Neural cell (in vitro differentiated cells): ENCODE data around the gene TICAM2. TPM values are rescaled to one million over a fixed set of nuclear protein-coding genes. Genes with fewer than 3 reads are reported as not detected.

Experiments used
- H2AFZ ChIP-seq: fragments of 200-600, 300-800 bp; sonication (generic), shearing (Covaris generic); 2 replicates; pipeline ENCODE4 v1.6.0; 2014; ENCODE audit warnings: low read depth, mild to moderate bottlenecking, antibody characterized with exemption, low read length, moderate library complexity
- H3F3A ChIP-seq: fragments of 200-600 bp; shearing (Covaris generic); 2 replicates; pipeline ENCODE4 v1.6.1; 2016; ENCODE audit warnings: mild to moderate bottlenecking, moderate library complexity, mixed read lengths, antibody characterized with exemption, low read length; ENCODE audit not compliant: insufficient read depth, poor library complexity, severe bottlenecking
- H3K27ac ChIP-seq: fragments of 200-600, 300-800 bp; sonication (generic), shearing (Covaris generic); 2 replicates; pipeline ENCODE4 v1.5.1; 2014; ENCODE audit warnings: mild to moderate bottlenecking, low read length, moderate library complexity
- H3K27me3 ChIP-seq: fragments of 300-800, 200-600 bp; sonication (generic), shearing (Covaris generic); 2 replicates; pipeline ENCODE4 v1.6.0; 2014; ENCODE audit warnings: mild to moderate bottlenecking, low read depth, low read length, moderate library complexity; ENCODE audit not compliant: insufficient read depth
- H3K36me3 ChIP-seq: fragments of 300-800, 200-600 bp; sonication (generic), shearing (Covaris generic); 2 replicates; pipeline ENCODE4 v1.5.1; 2014; ENCODE audit warnings: mild to moderate bottlenecking, antibody characterized with exemption, low read length, moderate library complexity; ENCODE audit not compliant: insufficient read depth
- H3K4me2 ChIP-seq: fragments of 300-800, 200-600 bp; sonication (generic), shearing (Covaris generic); 2 replicates; pipeline ENCODE4 v1.6.0; 2014; ENCODE audit warnings: mild to moderate bottlenecking, low read length
- H3K4me3 ChIP-seq: fragments of 300-800, 200-600 bp; sonication (generic), shearing (Covaris generic); 2 replicates; pipeline ENCODE4 v1.5.1; 2014; ENCODE audit warnings: mild to moderate bottlenecking, low read length, moderate library complexity
- H3K79me2 ChIP-seq: fragments of 200-600 bp; shearing (Covaris generic); replicated peaks from 2 replicates; pipeline ENCODE4 v1.6.0; 2014; ENCODE audit warnings: mild to moderate bottlenecking, low read length, moderate library complexity; ENCODE audit not compliant: insufficient read depth
- H3K9ac ChIP-seq: fragments of 300-800, 200-600 bp; sonication (generic), shearing (Covaris generic); 2 replicates; pipeline ENCODE4 v1.6.1; 2016; ENCODE audit warnings: mild to moderate bottlenecking, low read length, mixed read lengths
- H3K9me2 ChIP-seq: fragments of 200-600 bp; shearing (Covaris generic); 2 replicates; pipeline ENCODE4 v1.6.1; 2016; ENCODE audit warnings: mild to moderate bottlenecking, low read length, mixed read lengths; ENCODE audit not compliant: insufficient read depth
- H3K9me3 ChIP-seq: fragments of 200-600, 300-800 bp; sonication (generic), shearing (Covaris generic); 2 replicates; pipeline ENCODE4 v1.6.1; 2016; ENCODE audit warnings: mild to moderate bottlenecking, mixed run types, low read length, moderate library complexity, mixed read lengths
- H4K20me1 ChIP-seq: fragments of 200-600 bp; shearing (Covaris generic); 2 replicates; pipeline ENCODE4 v1.6.1; 2016; ENCODE audit warnings: mild to moderate bottlenecking, mixed run types; ENCODE audit not compliant: insufficient read depth
- EP300 ChIP-seq: fragments of 450-650 bp; conservative IDR thresholded peaks from 2 replicates; pipeline ENCODE4 v1.6.1; 2014; ENCODE audit warnings: antibody characterized with exemption, mild to moderate bottlenecking, moderate library complexity; ENCODE audit not compliant: poor library complexity, severe bottlenecking
- EZH2 ChIP-seq: fragments of 200-600, 300-800 bp; shearing (Covaris generic), sonication (generic); IDR thresholded peaks from 2 replicates; pipeline ENCODE4 v1.6.1; 2014; ENCODE audit warnings: antibody characterized with exemption, low read length, borderline replicate concordance, mild to moderate bottlenecking; ENCODE audit not compliant: insufficient read depth, poor library complexity, severe bottlenecking
- MXI1 ChIP-seq: fragments of 450-650 bp; conservative IDR thresholded peaks from 2 replicates; pipeline ENCODE4 v1.6.1; 2014; ENCODE audit warnings: antibody characterized with exemption, mild to moderate bottlenecking; ENCODE audit not compliant: poor library complexity, severe bottlenecking
- POLR2AphosphoS5 ChIP-seq: IDR thresholded peaks from 2 replicates; pipeline ENCODE4 v1.6.1; 2012
- RAD21 ChIP-seq: fragments of 450-650 bp; conservative IDR thresholded peaks from 2 replicates; pipeline ENCODE4 v1.6.1; 2014; ENCODE audit warnings: antibody characterized with exemption, mild to moderate bottlenecking, moderate library complexity
- SMC3 ChIP-seq: fragments of 450-650 bp; conservative IDR thresholded peaks from 2 replicates; pipeline ENCODE4 v1.6.1; 2014; ENCODE audit warnings: antibody characterized with exemption, mild to moderate bottlenecking, moderate library complexity; ENCODE audit not compliant: poor library complexity
- TAF1 ChIP-seq: IDR thresholded peaks from 2 replicates; pipeline ENCODE4 v1.6.1; 2012; ENCODE audit warnings: low read depth
- polyA plus RNA-seq: library from polyadenylated mRNA; depleted of rRNA; stranded (reverse); fragments of >200 nt; gene quantifications from 2 replicates; pipeline ENCODE4 v1.2.3, GENCODE V29; 2014
- TF ChIP-seq, protein P1 (sequence below): fragments of 450-650 bp; IDR thresholded peaks from 2 replicates; pipeline ENCODE4 v1.5.1; 2014; ENCODE audit warnings: antibody characterized with exemption, mild to moderate bottlenecking, moderate library complexity; ENCODE audit not compliant: poor library complexity, severe bottlenecking
- TF ChIP-seq, protein P2 (sequence below): IDR thresholded peaks from 2 replicates; pipeline ENCODE4 v1.6.1; 2012; ENCODE audit warnings: borderline replicate concordance

TICAM2 gene
- polyA plus RNA-seq, 1 donor from 2014 or later, result not detected

DNA sequence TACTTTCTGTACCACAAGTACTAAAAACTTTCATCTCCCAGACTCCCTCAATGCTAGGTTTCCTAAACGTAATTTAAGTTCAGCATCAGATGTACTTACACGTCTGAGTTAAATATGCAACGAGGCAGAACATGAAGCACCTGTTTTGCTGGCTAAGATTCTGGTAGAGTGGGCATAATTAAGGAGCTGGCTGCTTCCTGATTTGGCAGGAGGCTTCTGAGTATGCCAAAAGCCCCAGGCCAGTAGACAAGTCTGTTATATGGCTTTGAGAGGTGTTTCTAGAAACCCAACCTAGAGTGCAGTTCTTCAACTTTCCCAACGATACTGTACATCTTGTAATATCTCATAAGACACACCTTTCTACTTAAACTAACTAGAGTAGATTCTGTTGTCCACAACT lies 13.6 kb downstream of the TICAM2 start:
- no peak overlapping the region for H3K9ac ChIP-seq
- H3K27me3 ChIP-seq, result no peaks in the 10 kb centered on the region
- H3K27ac ChIP-seq, result no peak overlapping the region
- no peaks in the 10 kb centered on the region for H3F3A ChIP-seq
- H3K4me3 ChIP-seq, result no peak overlapping the region
- no peaks in the 10 kb centered on the region for H4K20me1 ChIP-seq
- no peak overlapping the region for H3K4me2 ChIP-seq
- no peaks in the 10 kb centered on the region for H3K9me2 ChIP-seq
- no peaks in the 10 kb centered on the region for H3K36me3 ChIP-seq
- no peaks in the 10 kb centered on the region for H3K79me2 ChIP-seq
- no peak for TF ChIP-seq SMC3
- H3K9me3 ChIP-seq, result no peaks in the 10 kb centered on the region
- H2AFZ ChIP-seq, result no peak overlapping the region

DNA sequence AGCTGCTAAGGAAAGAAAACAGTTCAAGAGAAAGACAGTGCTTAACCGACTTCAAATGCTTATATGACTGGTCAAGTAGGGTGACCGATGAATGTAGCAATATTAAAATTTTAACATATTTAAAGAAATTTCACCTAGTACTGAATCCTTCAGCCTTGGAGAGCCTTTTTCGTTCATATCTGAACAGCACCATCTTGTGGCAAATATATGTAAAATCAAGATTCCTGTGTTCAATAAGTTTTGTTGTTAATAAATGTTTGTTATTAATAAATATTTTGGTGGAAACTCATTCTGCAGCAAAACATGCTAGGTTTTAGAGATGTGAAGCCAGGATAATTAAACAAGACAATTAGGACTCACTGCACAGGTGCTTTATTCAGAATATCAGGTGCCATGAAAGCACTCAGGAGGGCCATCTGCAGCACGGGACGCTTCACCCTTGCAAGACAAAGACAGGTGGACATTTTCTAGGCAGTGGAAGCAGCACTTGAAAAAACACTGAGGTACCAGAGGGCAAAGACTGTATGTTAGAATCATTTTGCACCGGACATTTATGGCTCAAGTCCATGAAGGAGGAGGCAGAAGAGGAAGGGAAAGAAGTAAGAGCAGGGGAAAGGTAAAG lies 15.6 kb downstream of the TICAM2 start:
- Histone ChIP-seq H3K36me3 (no peaks in the 10 kb centered on the region), H3K9me3 (no peaks in the 10 kb centered on the region), H3K27ac (no peak overlapping the region), H3K79me2 (no peaks in the 10 kb centered on the region), H3K27me3 (no peaks in the 10 kb centered on the region), H4K20me1 (no peaks in the 10 kb centered on the region), H3K9me2 (no peaks in the 10 kb centered on the region), H3K9ac (no peak overlapping the region), H3K4me2 (no peak overlapping the region), H3F3A (no peaks in the 10 kb centered on the region), H3K4me3 (no peak overlapping the region), H2AFZ (no peak overlapping the region)
- TF ChIP-seq, protein P1, sequence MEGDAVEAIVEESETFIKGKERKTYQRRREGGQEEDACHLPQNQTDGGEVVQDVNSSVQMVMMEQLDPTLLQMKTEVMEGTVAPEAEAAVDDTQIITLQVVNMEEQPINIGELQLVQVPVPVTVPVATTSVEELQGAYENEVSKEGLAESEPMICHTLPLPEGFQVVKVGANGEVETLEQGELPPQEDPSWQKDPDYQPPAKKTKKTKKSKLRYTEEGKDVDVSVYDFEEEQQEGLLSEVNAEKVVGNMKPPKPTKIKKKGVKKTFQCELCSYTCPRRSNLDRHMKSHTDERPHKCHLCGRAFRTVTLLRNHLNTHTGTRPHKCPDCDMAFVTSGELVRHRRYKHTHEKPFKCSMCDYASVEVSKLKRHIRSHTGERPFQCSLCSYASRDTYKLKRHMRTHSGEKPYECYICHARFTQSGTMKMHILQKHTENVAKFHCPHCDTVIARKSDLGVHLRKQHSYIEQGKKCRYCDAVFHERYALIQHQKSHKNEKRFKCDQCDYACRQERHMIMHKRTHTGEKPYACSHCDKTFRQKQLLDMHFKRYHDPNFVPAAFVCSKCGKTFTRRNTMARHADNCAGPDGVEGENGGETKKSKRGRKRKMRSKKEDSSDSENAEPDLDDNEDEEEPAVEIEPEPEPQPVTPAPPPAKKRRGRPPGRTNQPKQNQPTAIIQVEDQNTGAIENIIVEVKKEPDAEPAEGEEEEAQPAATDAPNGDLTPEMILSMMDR, result peak; percentile 81
- peak; percentile 90 for TF ChIP-seq SMC3
- TF ChIP-seq TAF1, result no peak
- TF ChIP-seq RAD21, result peak; percentile 85
- TF ChIP-seq EZH2, result no peak

DNA sequence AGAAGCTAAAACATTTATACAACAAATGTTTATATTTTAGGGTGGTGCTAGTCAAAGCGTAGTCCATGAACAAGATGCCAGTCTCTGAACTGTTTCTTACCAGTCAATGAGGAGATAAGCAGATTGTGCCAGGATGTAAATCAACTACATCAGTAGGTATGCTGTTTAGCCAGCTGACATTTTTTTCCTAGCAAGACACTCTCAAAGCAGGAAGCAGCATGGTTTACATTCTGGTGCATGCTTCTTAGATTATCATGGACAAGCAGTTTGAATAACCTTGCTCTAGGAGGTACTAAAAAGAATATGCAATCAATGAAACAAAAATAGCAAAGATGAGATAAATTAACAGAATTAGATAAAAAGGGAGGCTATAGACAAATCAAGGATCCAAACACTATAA lies 17.0 kb downstream of the TICAM2 start:
- H3K36me3 ChIP-seq, result no peaks in the 10 kb centered on the region
- no peaks in the 10 kb centered on the region for H3K79me2 ChIP-seq
- H3K27me3 ChIP-seq, result no peaks in the 10 kb centered on the region
- no peak overlapping the region for H3K4me2 ChIP-seq
- H2AFZ ChIP-seq, result no peak overlapping the region
- no peaks in the 10 kb centered on the region for H3K9me2 ChIP-seq
- no peaks in the 10 kb centered on the region for H4K20me1 ChIP-seq
- no peak overlapping the region for H3K27ac ChIP-seq
- no peak for TF ChIP-seq SMC3
- TF ChIP-seq EZH2, result no peak
- no peak for TF ChIP-seq TAF1
- TF ChIP-seq EP300, result no peak
- no peak for TF ChIP-seq POLR2AphosphoS5
- no peak for TF ChIP-seq MXI1
- TF ChIP-seq, protein P1, result no peak
- no peak for TF ChIP-seq RAD21
- TF ChIP-seq, protein P2, sequence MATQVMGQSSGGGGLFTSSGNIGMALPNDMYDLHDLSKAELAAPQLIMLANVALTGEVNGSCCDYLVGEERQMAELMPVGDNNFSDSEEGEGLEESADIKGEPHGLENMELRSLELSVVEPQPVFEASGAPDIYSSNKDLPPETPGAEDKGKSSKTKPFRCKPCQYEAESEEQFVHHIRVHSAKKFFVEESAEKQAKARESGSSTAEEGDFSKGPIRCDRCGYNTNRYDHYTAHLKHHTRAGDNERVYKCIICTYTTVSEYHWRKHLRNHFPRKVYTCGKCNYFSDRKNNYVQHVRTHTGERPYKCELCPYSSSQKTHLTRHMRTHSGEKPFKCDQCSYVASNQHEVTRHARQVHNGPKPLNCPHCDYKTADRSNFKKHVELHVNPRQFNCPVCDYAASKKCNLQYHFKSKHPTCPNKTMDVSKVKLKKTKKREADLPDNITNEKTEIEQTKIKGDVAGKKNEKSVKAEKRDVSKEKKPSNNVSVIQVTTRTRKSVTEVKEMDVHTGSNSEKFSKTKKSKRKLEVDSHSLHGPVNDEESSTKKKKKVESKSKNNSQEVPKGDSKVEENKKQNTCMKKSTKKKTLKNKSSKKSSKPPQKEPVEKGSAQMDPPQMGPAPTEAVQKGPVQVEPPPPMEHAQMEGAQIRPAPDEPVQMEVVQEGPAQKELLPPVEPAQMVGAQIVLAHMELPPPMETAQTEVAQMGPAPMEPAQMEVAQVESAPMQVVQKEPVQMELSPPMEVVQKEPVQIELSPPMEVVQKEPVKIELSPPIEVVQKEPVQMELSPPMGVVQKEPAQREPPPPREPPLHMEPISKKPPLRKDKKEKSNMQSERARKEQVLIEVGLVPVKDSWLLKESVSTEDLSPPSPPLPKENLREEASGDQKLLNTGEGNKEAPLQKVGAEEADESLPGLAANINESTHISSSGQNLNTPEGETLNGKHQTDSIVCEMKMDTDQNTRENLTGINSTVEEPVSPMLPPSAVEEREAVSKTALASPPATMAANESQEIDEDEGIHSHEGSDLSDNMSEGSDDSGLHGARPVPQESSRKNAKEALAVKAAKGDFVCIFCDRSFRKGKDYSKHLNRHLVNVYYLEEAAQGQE, result no peak
- no peak overlapping the region for H3K4me3 ChIP-seq
- H3K9me3 ChIP-seq, result no peaks in the 10 kb centered on the region
- H3F3A ChIP-seq, result no peaks in the 10 kb centered on the region
- no peak overlapping the region for H3K9ac ChIP-seq
